CD14-positive monocyte (primary cell): Measurements from ENCODE around the gene PNPO. TPM values are rescaled to one million over a fixed set of nuclear protein-coding genes. Genes with fewer than 3 reads are reported as not detected.

Experiments
- DNase-seq, 3 donors: peaks; one replicate each; pipeline ENCODE4 v3.0.0-alpha.2; 2011 to 2022
- H2AFZ ChIP-seq: 2 replicates; pipeline ENCODE4 v1.6.0; 2012; ENCODE audit warnings: mild to moderate bottlenecking, low read depth, low read length, inconsistent platforms; ENCODE audit not compliant: insufficient read depth, poor library complexity, severe bottlenecking
- H3K27ac ChIP-seq, 2 donors: 1 replicate in 1 of 2; 2 replicates in 1 of 2; pipeline ENCODE4 v1.5.1; 2012 to 2013; ENCODE audit warnings: low read length in 2 of 2, control low read depth in 1 of 2, inconsistent platforms in 1 of 2, low read depth in 1 of 2, mild to moderate bottlenecking in 1 of 2
- H3K27me3 ChIP-seq, 2 donors: one replicate each; pipeline versions ENCODE4 v1.6.0 to v1.6.1; 2011 to 2013; ENCODE audit warnings: low read length in 2 of 2; ENCODE audit not compliant: control insufficient read depth in 2 of 2, insufficient read depth in 2 of 2
- H3K36me3 ChIP-seq, 2 donors: replicated peaks in 1 of 2; 1 replicate in 1 of 2; 2 replicates in 1 of 2; pipeline versions ENCODE4 v1.5.1 to v1.6.1; 2012 to 2013; ENCODE audit warnings: low read length in 2 of 2, control low read depth in 1 of 2, inconsistent platforms in 1 of 2, mild to moderate bottlenecking in 1 of 2; ENCODE audit not compliant: insufficient read depth in 2 of 2, control insufficient read depth in 1 of 2
- H3K4me1 ChIP-seq, 2 donors: 1 replicate in 1 of 2; 2 replicates in 1 of 2; pipeline versions ENCODE4 v1.5.1 to v1.6.1; 2012 to 2013; ENCODE audit warnings: low read length in 2 of 2, control low read depth in 1 of 2, inconsistent platforms in 1 of 2, mild to moderate bottlenecking in 1 of 2, moderate library complexity in 1 of 2; ENCODE audit not compliant: insufficient read depth in 2 of 2, control insufficient read depth in 1 of 2
- H3K4me2 ChIP-seq: replicated peaks from 2 replicates; pipeline ENCODE3; 2012; ENCODE audit warnings: low read length, moderate library complexity, mild to moderate bottlenecking; ENCODE audit not compliant: poor library complexity, severe bottlenecking; ENCODE audit errors: extremely low read depth
- H3K4me3 ChIP-seq, 3 experiments: fragments of 200-600 bp in 1 of 3; sonication (generic) in 1 of 3; replicated peaks in 1 of 3; 1 replicate in 2 of 3; 2 replicates in 1 of 3; pipeline ENCODE4 v1.5.1; 2011 to 2013; ENCODE audit warnings: low read length in 3 of 3, mild to moderate bottlenecking in 3 of 3, control low read depth in 2 of 3, low read depth in 2 of 3, inconsistent platforms in 1 of 3, moderate library complexity in 1 of 3
- H3K79me2 ChIP-seq: 2 replicates; pipeline ENCODE4 v1.6.0; 2012; ENCODE audit warnings: mild to moderate bottlenecking, control low read depth, inconsistent platforms, low read length, moderate library complexity; ENCODE audit not compliant: insufficient read depth
- H3K9ac ChIP-seq: 2 replicates; pipeline ENCODE4 v1.6.0; 2017; ENCODE audit warnings: low read length, mild to moderate bottlenecking; ENCODE audit not compliant: insufficient read depth, poor library complexity, severe bottlenecking
- H3K9me3 ChIP-seq, 2 donors: replicated peaks in 1 of 2; 1 replicate in 1 of 2; 2 replicates in 1 of 2; pipeline versions ENCODE4 v1.5.1 to v1.6.1; 2012 to 2013; ENCODE audit warnings: low read length in 2 of 2, control low read depth in 1 of 2; ENCODE audit not compliant: control insufficient read depth in 1 of 2, insufficient read depth in 1 of 2
- H4K20me1 ChIP-seq: 2 replicates; pipeline ENCODE4 v1.6.0; 2012; ENCODE audit warnings: mild to moderate bottlenecking, low read length, control low read depth, moderate library complexity; ENCODE audit not compliant: insufficient read depth
- H3K27ac Mint-ChIP-seq, 7 donors: one replicate each; pipeline ENCODE4 v1.8.0; 2020; ENCODE audit warnings: mild to moderate bottlenecking in 7 of 7, mixed read lengths in 7 of 7, moderate library complexity in 6 of 7, inconsistent platforms in 2 of 7
- H3K27me3 Mint-ChIP-seq, 3 donors: one replicate each; pipeline ENCODE4 v1.8.0; 2021 to 2022; ENCODE audit warnings: low read depth in 3 of 3, mild to moderate bottlenecking in 3 of 3, mixed read lengths in 3 of 3, moderate library complexity in 3 of 3, inconsistent platforms in 1 of 3
- H3K36me3 Mint-ChIP-seq, 2 donors: one replicate each; pipeline ENCODE4 v1.8.0; 2020; ENCODE audit warnings: mixed read lengths in 2 of 2, inconsistent platforms in 1 of 2, mild to moderate bottlenecking in 1 of 2
- H3K4me1 Mint-ChIP-seq: one replicate; pipeline ENCODE4 v1.8.0; 2020; ENCODE audit warnings: mild to moderate bottlenecking, mixed read lengths
- H3K4me3 Mint-ChIP-seq, 2 donors: one replicate each; pipeline ENCODE4 v1.8.0; 2020; ENCODE audit warnings: mild to moderate bottlenecking in 2 of 2, mixed read lengths in 2 of 2, moderate library complexity in 1 of 2
- H3K9me3 Mint-ChIP-seq, 7 donors: one replicate each; pipeline ENCODE4 v1.8.0; 2020 to 2022; ENCODE audit warnings: mixed read lengths in 7 of 7, mild to moderate bottlenecking in 6 of 7, moderate library complexity in 6 of 7, inconsistent platforms in 2 of 7
- WGBS: methylation state at CpG from one replicate; pipeline ENCODE4 v1.1.5; 2013; ENCODE audit warnings: missing lambda C conversion rate; ENCODE audit not compliant: insufficient coverage; 5-methylcytosine and 5-hydroxymethylcytosine counted together
- intact Hi-C, 2 donors: fragments of 100-400 bp; cut with micrococcal nuclease; formaldehyde crosslinking; loops; one replicate each; pipeline versions ENCODE4 v1.15.0 to v1.15.1; 2023
- polyA plus RNA-seq, 3 donors: library from polyadenylated mRNA; depleted of rRNA in 1 of 3; unstranded in 2 of 3; stranded (reverse) in 1 of 3; fragments of 300-500 nt in 2 of 3; fragments of >200 nt in 1 of 3; fragmentation: Illumina TruSeq in 2 of 3; gene quantifications; 1 replicate in 2 of 3; 2 replicates in 1 of 3; pipeline ENCODE4 v1.2.3, GENCODE V29; 2012 to 2021
- TF ChIP-seq, protein P1 (sequence below): fragments of 200-600 bp; IDR thresholded peaks from one replicate; pipeline ENCODE4 v1.8.0; 2022; ENCODE audit warnings: antibody characterized with exemption, mild to moderate bottlenecking

Gene PNPO
- polyA plus RNA-seq, 3 donors, result 13.2 to 34.2 (median 29.7) TPM

DNA sequence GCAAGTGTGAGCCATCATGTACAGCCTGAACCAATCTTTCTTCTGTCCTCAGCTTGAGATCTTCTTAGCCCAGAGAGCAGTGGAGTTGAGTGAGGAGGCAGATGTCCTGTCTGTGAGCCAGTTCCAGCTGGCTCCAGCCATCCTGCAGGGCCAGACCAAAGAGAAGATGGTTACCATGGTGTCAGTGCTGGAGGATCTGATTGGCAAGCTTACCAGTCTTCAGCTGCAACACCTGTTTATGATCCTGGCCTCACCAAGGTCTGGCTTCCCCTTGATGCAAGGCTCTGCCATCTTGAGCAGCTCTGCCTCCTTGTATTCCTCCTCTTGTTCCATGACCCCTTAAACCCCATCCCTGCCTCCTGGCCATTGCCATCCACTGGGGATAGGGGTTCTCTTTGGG lies 39.2 kb downstream of the PNPO start:
- Histone ChIP-seq H3K9ac (no peak overlapping the region), H2AFZ (no peak overlapping the region), H3K79me2 (no peaks in the 10 kb centered on the region), H3K4me3 (no peak overlapping the region), H3K36me3 (peaks cover 78 to 98% of the 10 kb centered on the region in 2 donors), H3K27ac (no peak overlapping the region), H3K9me3 (no peaks in the 10 kb centered on the region), H3K27me3 (no peaks in the 10 kb centered on the region), H3K4me2 (no peak overlapping the region), H4K20me1 (peaks cover 5% of the 10 kb centered on the region), H3K4me1 (peaks cover 19 to 50% of the 10 kb centered on the region in 2 donors)
- H3K36me3 Mint-ChIP-seq, result peaks cover 78 to 98% of the 10 kb centered on the region in 2 donors
- no peak overlapping the region for H3K4me3 Mint-ChIP-seq
- intact Hi-C loops, result loop anchor here in 1 of 2 donors (5.0 kb wide), 1 partner anchor 97 kb away; no protein-coding TSS in a partner anchor
- DNase-seq, result no peak
- H3K27ac Mint-ChIP-seq, result peak overlapping the region in 1 of 7 donors; percentile 46
- TF ChIP-seq, protein P1, sequence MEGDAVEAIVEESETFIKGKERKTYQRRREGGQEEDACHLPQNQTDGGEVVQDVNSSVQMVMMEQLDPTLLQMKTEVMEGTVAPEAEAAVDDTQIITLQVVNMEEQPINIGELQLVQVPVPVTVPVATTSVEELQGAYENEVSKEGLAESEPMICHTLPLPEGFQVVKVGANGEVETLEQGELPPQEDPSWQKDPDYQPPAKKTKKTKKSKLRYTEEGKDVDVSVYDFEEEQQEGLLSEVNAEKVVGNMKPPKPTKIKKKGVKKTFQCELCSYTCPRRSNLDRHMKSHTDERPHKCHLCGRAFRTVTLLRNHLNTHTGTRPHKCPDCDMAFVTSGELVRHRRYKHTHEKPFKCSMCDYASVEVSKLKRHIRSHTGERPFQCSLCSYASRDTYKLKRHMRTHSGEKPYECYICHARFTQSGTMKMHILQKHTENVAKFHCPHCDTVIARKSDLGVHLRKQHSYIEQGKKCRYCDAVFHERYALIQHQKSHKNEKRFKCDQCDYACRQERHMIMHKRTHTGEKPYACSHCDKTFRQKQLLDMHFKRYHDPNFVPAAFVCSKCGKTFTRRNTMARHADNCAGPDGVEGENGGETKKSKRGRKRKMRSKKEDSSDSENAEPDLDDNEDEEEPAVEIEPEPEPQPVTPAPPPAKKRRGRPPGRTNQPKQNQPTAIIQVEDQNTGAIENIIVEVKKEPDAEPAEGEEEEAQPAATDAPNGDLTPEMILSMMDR, result no peak
- H3K9me3 Mint-ChIP-seq, result peaks cover 0 to 2% (median 0%) of the 10 kb centered on the region in 7 donors
- H3K4me1 Mint-ChIP-seq, result peaks cover 49% of the 10 kb centered on the region
- H3K27me3 Mint-ChIP-seq, result peaks cover 0 to 2% (median 1%) of the 10 kb centered on the region in 3 donors

DNA sequence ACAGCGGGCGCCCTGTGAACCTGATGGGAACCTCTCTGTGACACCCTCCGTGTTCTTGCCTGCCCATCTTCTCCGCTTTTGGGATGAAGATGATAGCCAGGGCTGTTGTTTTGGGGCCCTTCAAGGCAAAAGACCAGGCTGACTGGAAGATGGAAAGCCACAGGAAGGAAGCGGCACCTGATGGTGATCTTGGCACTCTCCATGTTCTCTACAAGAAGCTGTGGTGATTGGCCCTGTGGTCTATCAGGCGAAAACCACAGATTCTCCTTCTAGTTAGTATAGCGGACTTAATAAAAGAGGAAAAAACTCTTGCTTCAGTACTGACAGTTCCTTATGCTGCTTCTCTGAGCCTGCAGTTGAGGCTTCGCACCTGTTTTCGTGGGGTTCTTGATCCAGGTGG lies 40.1 kb downstream of the PNPO start:
- Mint-ChIP-seq H3K4me1 (peaks cover 49% of the 10 kb centered on the region), H3K27ac (peak overlapping the region in 3 of 7 donors; percentile 32 to 68 (median 35)), H3K9me3 (peaks cover 0 to 2% (median 0%) of the 10 kb centered on the region in 7 donors), H3K4me3 (no peak overlapping the region), H3K27me3 (peaks cover 0 to 2% (median 1%) of the 10 kb centered on the region in 3 donors), H3K36me3 (peaks cover 75 to 96% of the 10 kb centered on the region in 2 donors)
- peak in 1 of 3 donors; percentile 14 for DNase-seq
- H3K9me3 ChIP-seq, result no peaks in the 10 kb centered on the region
- no peaks in the 10 kb centered on the region for H4K20me1 ChIP-seq
- no peak overlapping the region for H3K27ac ChIP-seq
- H3K27me3 ChIP-seq, result no peaks in the 10 kb centered on the region
- peaks cover 68 to 90% of the 10 kb centered on the region in 2 donors for H3K36me3 ChIP-seq
- H3K79me2 ChIP-seq, result no peaks in the 10 kb centered on the region
- no peak overlapping the region for H3K4me3 ChIP-seq
- no peak overlapping the region for H3K9ac ChIP-seq
- WGBS, result 19% methylated on average over 4 of the region's 9 CpGs
- peaks cover 19 to 50% of the 10 kb centered on the region in 2 donors for H3K4me1 ChIP-seq
- intact Hi-C loops, result loop anchor here in 1 of 2 donors (5.0 kb wide), 1 partner anchor 96 kb away; no protein-coding TSS in a partner anchor
- TF ChIP-seq, protein P1, result no peak
- H3K4me2 ChIP-seq, result no peak overlapping the region
- H2AFZ ChIP-seq, result no peak overlapping the region
